MCF 10A (cell line): ENCODE measurements around the gene NR4A1. TPM values are rescaled to one million over a fixed set of nuclear protein-coding genes. Genes with fewer than 3 reads are reported as not detected.

Experiments used
- BruUV-seq: library from RNA; stranded (reverse); fragments of 400-500 nt; replicated peaks from 2 replicates; lab custom pipeline; 2021; lab: Mats Ljungman, UMichigan
- CTCF ChIA-PET: fragments of 300-600 bp; sonication (Branson Sonifier 250); formaldehyde crosslinking; extraction: SDS; loops from one replicate; lab custom pipeline; 2021; ENCODE audit warnings: antibody characterized with exemption, inconsistent platforms; lab: Yijun Ruan, JAX
- POLR2A ChIA-PET: fragments of 300-600, 350-650 bp; sonication (Branson Sonifier 250); formaldehyde crosslinking; extraction: SDS; loops from one replicate; lab custom pipeline; 2020; ENCODE audit warnings: antibody characterized with exemption, inconsistent platforms; lab: Yijun Ruan, JAX
- DNase-seq: peaks from one replicate; pipeline ENCODE4 v3.0.0-alpha.2; 2018; ENCODE audit not compliant: unreplicated experiment
- H3K27ac Mint-ChIP-seq: one replicate; pipeline ENCODE4 v1.8.0; 2022; ENCODE audit warnings: mild to moderate bottlenecking, low read depth, mixed read lengths; ENCODE audit not compliant: unreplicated experiment
- H3K27me3 Mint-ChIP-seq: one replicate; pipeline ENCODE4 v1.8.0; 2022; ENCODE audit warnings: mixed read lengths; ENCODE audit not compliant: insufficient read depth, unreplicated experiment
- H3K36me3 Mint-ChIP-seq: one replicate; pipeline ENCODE4 v1.8.0; 2022; ENCODE audit warnings: mild to moderate bottlenecking, moderate library complexity, mixed read lengths; ENCODE audit not compliant: insufficient read depth, unreplicated experiment
- H3K4me1 Mint-ChIP-seq: one replicate; pipeline ENCODE4 v1.8.0; 2022; ENCODE audit warnings: mixed read lengths; ENCODE audit not compliant: insufficient read depth, unreplicated experiment
- H3K4me3 Mint-ChIP-seq: one replicate; pipeline ENCODE4 v1.8.0; 2022; ENCODE audit warnings: mild to moderate bottlenecking, moderate library complexity, mixed read lengths; ENCODE audit not compliant: unreplicated experiment
- H3K9me3 Mint-ChIP-seq: one replicate; pipeline ENCODE4 v1.8.0; 2022; ENCODE audit warnings: mixed read lengths; ENCODE audit not compliant: unreplicated experiment
- CTCF ChIP-seq: fragments of 200-600 bp; IDR thresholded peaks from one replicate; pipeline ENCODE4 v1.8.0; 2022; ENCODE audit warnings: antibody characterized with exemption, mild to moderate bottlenecking; ENCODE audit not compliant: unreplicated experiment
- intact Hi-C: fragments of 100-400 bp; cut with micrococcal nuclease; formaldehyde crosslinking; loops from 2 replicates; pipeline ENCODE4 v1.14.1; 2022
- total RNA-seq: library from RNA; stranded (reverse); gene quantifications from 2 replicates; pipeline ENCODE4 v1.2.3, GENCODE V29; 2022

The NR4A1 gene
- total RNA-seq, 1 experiment from 2014 or later, result 2.9 TPM

GRCh38 chr12:52066346-52067080 is 15.3 kb downstream of the NR4A1 start:
- intact Hi-C loops, result no loop called here
- BruUV-seq, result no TSS peak
- H3K4me3 Mint-ChIP-seq, result no peak overlapping the region
- no peak for DNase-seq
- H3K27ac Mint-ChIP-seq, result no peak overlapping the region
- peaks cover 20% of the 10 kb centered on the region for H3K27me3 Mint-ChIP-seq
- peaks cover 8% of the 10 kb centered on the region for H3K36me3 Mint-ChIP-seq
- H3K9me3 Mint-ChIP-seq, result no peaks in the 10 kb centered on the region
- ChIA-PET POLR2A (interaction anchor here (0.7 to 7.4 kb wide), 2 partner anchors 12 to 15 kb away, joined by 3 to 49 read pairs; partner anchors contain the start of gene NR4A1), CTCF (interaction anchor here (0.6 to 32.1 kb wide), 3 partner anchors 10 to 212 kb away, joined by 5 to 560 read pairs (median 5); no protein-coding TSS in a partner anchor)
- TF ChIP-seq CTCF, result no peak
- peaks cover 13% of the 10 kb centered on the region for H3K4me1 Mint-ChIP-seq

GRCh38 chr12:52067081-52067374 is 15.8 kb downstream of the NR4A1 start:
- H3K9me3 Mint-ChIP-seq, result no peaks in the 10 kb centered on the region
- H3K27me3 Mint-ChIP-seq, result peaks cover 20% of the 10 kb centered on the region
- no peak overlapping the region for H3K4me3 Mint-ChIP-seq
- intact Hi-C loops, result no loop called here
- ChIA-PET CTCF (interaction anchor here (0.6 to 32.1 kb wide), 4 partner anchors 10 to 1029 kb away, joined by 3 to 560 read pairs (median 5); no protein-coding TSS in a partner anchor), POLR2A (interaction anchor here (7.4 kb wide), 1 partner anchor 15 kb away, joined by 49 read pairs; the partner anchor contains the start of gene NR4A1)
- BruUV-seq, result no TSS peak
- no peak for TF ChIP-seq CTCF
- DNase-seq, result no peak
- peaks cover 8% of the 10 kb centered on the region for H3K36me3 Mint-ChIP-seq
- no peak overlapping the region for H3K27ac Mint-ChIP-seq
- H3K4me1 Mint-ChIP-seq, result peaks cover 18% of the 10 kb centered on the region

GRCh38 chr12:52069327-52070184 is 18.3 kb downstream of the NR4A1 start, which contains the start of gene ATG101:
Gene ATG101, plus strand, starts transcription at chr12:52069978. Its CDS starts 3,673 bp downstream, at chr12:52073651.
- Mint-ChIP-seq H3K27ac (peak within 1 kb of the TSS; percentile 99), H3K9me3 (no peaks in the 10 kb centered on the region), H3K36me3 (peaks cover 27% of the 10 kb centered on the region), H3K4me1 (peaks cover 22% of the 10 kb centered on the region), H3K27me3 (peaks cover 20% of the 10 kb centered on the region), H3K4me3 (peak within 1 kb of the TSS; percentile 96)
- peak; percentile 41 for TF ChIP-seq CTCF
- intact Hi-C loops, result loop anchor here (1.0 kb wide), 1 partner anchor 44 kb away; no protein-coding TSS in a partner anchor
- CTCF ChIA-PET, result interaction anchor here (0.6 to 32.1 kb wide), 15 partner anchors 11 to 901 kb away, joined by 3 to 560 read pairs (median 4); no protein-coding TSS in a partner anchor
- no TSS peak for BruUV-seq
- DNase-seq, result peak; percentile 95
- POLR2A ChIA-PET, result interaction anchor here (0.6 to 7.4 kb wide), 18 partner anchors 13 to 1182 kb away, joined by 3 to 49 read pairs (median 4); partner anchors contain the start of genes KRT18, KRT5 and NR4A1
